IPS DF 6.9 (cell line): Measurements from ENCODE around the gene MRPL24.

Source experiments
- DNase-seq: peaks from one replicate; pipeline ENCODE4 v3.0.0-alpha.2; 2013; ENCODE audit warnings: low read depth, low spot score
- H3K27ac ChIP-seq: one replicate; pipeline ENCODE4 v1.5.1; 2013; ENCODE audit warnings: low read length, control low read depth
- H3K27me3 ChIP-seq: 2 replicates; pipeline ENCODE4 v1.6.1; 2013; ENCODE audit warnings: mild to moderate bottlenecking, low read length; ENCODE audit not compliant: control insufficient read depth, insufficient read depth
- H3K36me3 ChIP-seq: 2 replicates; pipeline ENCODE4 v1.6.1; 2013; ENCODE audit warnings: low read length; ENCODE audit not compliant: control insufficient read depth, insufficient read depth
- H3K4me1 ChIP-seq: 2 replicates; pipeline ENCODE4 v1.6.1; 2013; ENCODE audit warnings: low read length; ENCODE audit not compliant: control insufficient read depth, insufficient read depth
- H3K4me3 ChIP-seq: 2 replicates; pipeline ENCODE4 v1.5.1; 2013; ENCODE audit warnings: mild to moderate bottlenecking, low read length
- H3K9me3 ChIP-seq: 2 replicates; pipeline ENCODE4 v1.6.1; 2013; ENCODE audit warnings: low read length, inconsistent platforms; ENCODE audit not compliant: control insufficient read depth, insufficient read depth
- WGBS: extraction: QIAGEN DNeasy Blood & Tissue Kit; methylation state at CpG from one replicate; pipeline ENCODE4 v1.1.7; 2013; ENCODE audit warnings: mixed read lengths, missing lambda C conversion rate; ENCODE audit not compliant: insufficient read length, insufficient coverage; 5-methylcytosine and 5-hydroxymethylcytosine counted together

Gene MRPL24

DNA sequence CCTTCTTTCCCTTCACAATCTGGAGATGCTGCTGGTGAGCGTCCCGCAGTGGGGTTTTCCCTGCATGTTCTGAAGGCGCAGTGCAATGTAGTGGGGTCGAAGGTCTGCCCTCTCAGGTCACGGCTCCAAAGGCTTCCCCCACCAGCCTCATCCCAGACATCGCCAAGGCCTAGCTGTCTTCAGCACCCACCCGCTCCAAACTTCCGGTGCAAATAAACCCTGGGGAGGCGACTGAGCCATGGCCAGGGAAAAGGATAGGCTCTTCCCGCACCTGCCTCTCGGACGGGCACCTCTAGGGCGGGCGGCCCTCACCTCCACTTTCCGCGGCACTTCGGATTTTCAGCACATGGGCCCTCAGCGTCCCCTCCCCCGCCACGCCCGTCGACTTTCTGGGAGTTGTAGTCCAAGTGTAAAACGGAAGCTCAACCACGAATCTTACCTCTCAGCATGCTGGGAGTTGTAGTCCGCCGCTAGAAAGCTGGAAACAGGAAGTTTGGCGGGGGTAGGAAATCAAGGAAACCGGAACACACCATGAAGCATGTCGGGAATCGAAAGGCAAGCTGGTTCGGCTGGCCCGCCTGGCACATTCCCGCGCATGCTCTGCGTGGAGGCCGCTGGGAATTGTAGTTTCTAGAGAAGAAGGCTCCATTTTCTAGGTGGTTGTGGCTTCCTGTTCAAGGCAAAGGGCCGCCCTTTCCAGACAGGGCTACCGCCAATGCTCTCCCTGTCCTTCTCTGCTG lies at the start of gene MRPL24:
TSS of gene MRPL24 (minus strand) at position 348 of the 740 bp plus-strand sequence. CDS start 2,384 bp downstream, outside the sequence.
- DNase-seq, result peak; percentile 100
- Histone ChIP-seq H3K4me1 (peaks cover 2% of the 10 kb centered on the region; the same call in 1 of the 2 replicates), H3K27me3 (no peaks in the 10 kb centered on the region), H3K9me3 (no peaks in the 10 kb centered on the region), H3K27ac (no peak within 1 kb of the TSS), H3K36me3 (peaks cover 17% of the 10 kb centered on the region; the same call in 1 of the 2 replicates), H3K4me3 (peak within 1 kb of the TSS; percentile 50; the same call in 1 of the 2 replicates)
- WGBS, result no CpG with 5 or more reads among the region's 38 CpGs

- Histone ChIP-seq H3K9me3 (no peaks in the 10 kb centered on the region), H3K27ac (no peak overlapping the region), H3K27me3 (no peaks in the 10 kb centered on the region), H3K4me1 (no peaks in the 10 kb centered on the region), H3K4me3 (no peak overlapping the region), H3K36me3 (peaks cover 17% of the 10 kb centered on the region; the same call in 1 of the 2 replicates)
- 100% methylated on average over 1 of the region's 4 CpGs for WGBS
- no peak for DNase-seq
These were observed 48.9 kb upstream of the MRPL24 start for GRCh38 chr1:156789621-156790318.

- no CpG with 5 or more reads among the region's 2 CpGs for whole genome bisulfite sequencing
- Histone ChIP-seq H3K27ac (no peak overlapping the region), H3K4me3 (no peak overlapping the region), H3K36me3 (peaks cover 19% of the 10 kb centered on the region; the same call in 1 of the 2 replicates), H3K9me3 (no peaks in the 10 kb centered on the region), H3K27me3 (no peaks in the 10 kb centered on the region), H3K4me1 (no peaks in the 10 kb centered on the region)
- DNase-seq, result no peak
These were observed 47.2 kb upstream of the MRPL24 start for GRCh38 chr1:156788136-156788535.

DNA sequence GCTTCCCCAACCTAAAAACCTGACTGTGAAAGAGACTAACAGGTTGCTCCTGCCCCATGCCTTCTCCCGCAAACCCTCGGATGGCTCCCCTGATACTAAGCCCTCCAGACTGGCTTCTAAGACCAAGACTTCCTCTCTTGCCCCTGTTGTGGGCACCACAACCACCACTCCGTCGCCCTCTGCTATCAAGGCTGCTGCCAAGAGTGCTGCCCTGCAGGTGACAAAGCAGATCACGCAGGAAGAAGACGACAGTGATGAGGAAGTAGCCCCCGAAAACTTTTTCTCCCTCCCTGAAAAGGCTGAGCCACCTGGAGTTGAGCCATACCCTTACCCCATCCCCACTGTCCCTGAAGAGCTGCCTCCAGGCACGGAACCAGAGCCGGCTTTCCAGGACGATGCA lies 45.8 kb upstream of the MRPL24 start:
- no peaks in the 10 kb centered on the region for H3K9me3 ChIP-seq
- no peaks in the 10 kb centered on the region for H3K4me1 ChIP-seq
- H3K36me3 ChIP-seq, result peaks cover 17% of the 10 kb centered on the region; the same call in 1 of the 2 replicates
- H3K4me3 ChIP-seq, result no peak overlapping the region
- no peak overlapping the region for H3K27ac ChIP-seq
- no peak for DNase-seq
- no peaks in the 10 kb centered on the region for H3K27me3 ChIP-seq
- no CpG with 5 or more reads among the region's 10 CpGs for WGBS

GRCh38 chr1:156785458-156785857 lies 44.6 kb upstream of the MRPL24 start:
- no peak overlapping the region for H3K27ac ChIP-seq
- no peak for DNase-seq
- H3K9me3 ChIP-seq, result no peaks in the 10 kb centered on the region
- no peaks in the 10 kb centered on the region for H3K4me1 ChIP-seq
- no CpG with 5 or more reads among the region's 6 CpGs for WGBS
- peaks cover 14% of the 10 kb centered on the region; the same call in 1 of the 2 replicates for H3K36me3 ChIP-seq
- no peaks in the 10 kb centered on the region for H3K27me3 ChIP-seq
- H3K4me3 ChIP-seq, result no peak overlapping the region

DNA sequence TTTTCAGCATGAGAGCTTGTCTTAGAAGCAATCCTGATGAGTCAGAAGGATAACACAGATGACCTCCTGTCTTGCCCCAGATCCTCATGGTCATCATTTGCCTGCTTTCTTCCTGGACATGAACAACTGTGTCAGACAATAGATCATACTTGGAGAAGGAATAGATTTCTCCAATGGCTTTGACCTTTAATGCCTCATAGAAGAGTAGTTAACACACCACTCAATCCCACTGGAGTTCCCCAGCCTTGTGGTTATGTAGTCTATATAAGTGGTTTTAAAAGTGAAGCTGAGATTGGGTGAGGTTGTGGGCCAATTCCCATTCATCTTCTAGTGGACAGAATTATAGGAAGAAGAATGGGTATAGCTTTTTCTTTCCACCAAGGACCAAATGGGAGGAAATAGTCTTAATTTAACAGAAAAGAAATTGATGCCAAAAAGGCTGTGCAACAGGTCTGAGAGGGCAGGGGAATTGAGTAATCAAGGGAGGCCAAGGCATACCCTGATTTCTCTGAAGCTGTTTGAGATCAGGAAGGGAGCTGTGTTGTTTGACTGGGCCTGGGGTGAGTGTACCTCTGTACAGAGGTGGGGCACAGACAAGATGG lies 40.8 kb upstream of the MRPL24 start:
- DNase-seq, result no peak
- Histone ChIP-seq H3K4me1 (no peaks in the 10 kb centered on the region), H3K4me3 (no peak overlapping the region), H3K27me3 (no peaks in the 10 kb centered on the region), H3K9me3 (no peaks in the 10 kb centered on the region), H3K27ac (no peak overlapping the region), H3K36me3 (peaks cover 10% of the 10 kb centered on the region; the same call in 1 of the 2 replicates)

DNA sequence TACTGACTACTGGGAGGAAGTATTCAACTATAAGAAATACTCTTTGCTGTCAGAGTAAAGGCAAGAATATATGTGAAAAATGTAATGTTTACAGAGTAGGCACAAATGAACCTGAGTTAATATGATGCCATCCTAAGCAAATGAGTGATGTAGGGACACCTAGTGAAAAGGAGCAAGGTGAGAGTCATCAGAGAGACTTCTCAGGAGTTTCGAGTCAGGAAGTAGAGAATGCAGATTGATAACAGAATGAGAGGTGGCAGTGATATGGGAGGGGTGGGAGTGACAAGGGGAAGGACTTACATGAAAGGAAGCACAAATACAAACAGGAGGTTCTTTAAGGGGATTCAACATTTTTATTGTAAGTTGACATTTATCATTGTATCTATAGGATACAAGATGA lies 36.7 kb upstream of the MRPL24 start:
- Histone ChIP-seq H3K4me3 (no peak overlapping the region), H3K36me3 (no peaks in the 10 kb centered on the region), H3K4me1 (no peaks in the 10 kb centered on the region), H3K27me3 (no peaks in the 10 kb centered on the region), H3K9me3 (no peaks in the 10 kb centered on the region), H3K27ac (no peak overlapping the region)
- DNase-seq, result no peak
- WGBS, result no CpG with 5 or more reads among the region's 1 CpG

- no CpG with 5 or more reads among the region's 4 CpGs for WGBS
- Histone ChIP-seq H3K36me3 (no peaks in the 10 kb centered on the region), H3K9me3 (no peaks in the 10 kb centered on the region), H3K27ac (no peak overlapping the region), H3K27me3 (no peaks in the 10 kb centered on the region), H3K4me3 (no peak overlapping the region), H3K4me1 (no peaks in the 10 kb centered on the region)
- DNase-seq, result no peak
These were observed 36.1 kb upstream of the MRPL24 start for GRCh38 chr1:156776942-156777341.

GRCh38 chr1:156775799-156776198 lies 34.9 kb upstream of the MRPL24 start:
- no peak overlapping the region for H3K4me3 ChIP-seq
- no peaks in the 10 kb centered on the region for H3K27me3 ChIP-seq
- no peak for DNase-seq
- no peaks in the 10 kb centered on the region for H3K4me1 ChIP-seq
- H3K27ac ChIP-seq, result no peak overlapping the region
- H3K9me3 ChIP-seq, result no peaks in the 10 kb centered on the region
- WGBS, result 100% methylated on average over 2 of the region's 5 CpGs
- no peaks in the 10 kb centered on the region; the same call in 1 of the 2 replicates for H3K36me3 ChIP-seq

DNA sequence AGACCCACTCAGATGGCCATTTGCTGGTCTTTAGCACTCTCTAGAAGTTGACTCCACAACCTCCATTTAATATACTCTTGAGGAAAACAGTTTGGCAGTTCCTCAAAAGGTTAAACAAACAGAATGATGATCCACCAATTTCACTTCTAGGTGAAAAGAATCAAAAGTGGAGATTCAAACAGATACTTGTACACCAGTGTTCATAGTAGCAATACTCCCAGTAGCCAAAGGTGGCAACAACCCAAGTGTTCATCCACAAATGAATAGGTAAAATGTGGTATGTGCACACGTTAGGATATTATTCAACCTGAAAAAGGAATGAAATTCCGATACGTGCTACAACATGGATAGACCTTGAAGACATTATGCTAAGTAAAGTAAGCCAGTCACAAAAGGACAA lies 32.7 kb upstream of the MRPL24 start:
- no CpG with 5 or more reads among the region's 3 CpGs for WGBS
- H3K27ac ChIP-seq, result no peak overlapping the region
- no peaks in the 10 kb centered on the region for H3K27me3 ChIP-seq
- H3K4me3 ChIP-seq, result no peak overlapping the region
- no peaks in the 10 kb centered on the region for H3K4me1 ChIP-seq
- DNase-seq, result no peak
- no peaks in the 10 kb centered on the region for H3K9me3 ChIP-seq
- H3K36me3 ChIP-seq, result no peaks in the 10 kb centered on the region; the same call in 1 of the 2 replicates
